Measurements from ENCODE around the gene CANX. TPM values are rescaled to one million over a fixed set of nuclear protein-coding genes. Genes with fewer than 3 reads are reported as not detected.

CANX gene
- total RNA-seq, 4 donors from 2014 or later: 185 to 282 (median 240) TPM

DNA sequence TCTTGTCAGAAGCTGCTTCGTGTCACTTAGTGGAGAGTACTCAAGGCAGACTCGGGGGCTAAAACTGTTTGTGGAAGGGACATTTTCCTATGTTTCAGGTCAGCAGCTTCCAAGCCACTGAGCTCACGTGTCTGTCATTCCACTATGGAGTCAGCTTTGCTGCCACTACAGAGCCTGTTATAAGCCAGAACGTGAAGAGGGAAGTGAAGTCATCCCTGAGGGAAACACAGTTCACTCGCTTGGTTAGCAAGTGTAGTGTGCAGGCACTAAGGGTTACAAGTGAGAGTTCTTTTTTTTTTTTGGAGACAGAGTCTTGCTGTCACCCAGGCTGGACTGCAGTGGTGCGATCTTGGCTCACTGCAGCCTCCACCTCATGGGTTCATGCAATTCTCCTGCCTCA lies 70.5 kb downstream of the CANX start:
- DNase-seq (ENCODE audit: low spot score in 2 of 2): no peak
- Histone ChIP-seq H3K27ac (no peak overlapping the region), H3K4me3 (no peak overlapping the region), H3K4me1 (peaks cover 28% of the 10 kb centered on the region), H3K9me3 (no peaks in the 10 kb centered on the region), H3K36me3 (peaks cover 73% of the 10 kb centered on the region), H3K27me3 (no peaks in the 10 kb centered on the region)
- 92% methylated on average over 5 of the region's 6 CpGs for WGBS
- TF ChIP-seq POLR2AphosphoS5 (IDR thresholded peaks at IDR 0.05) (no peak), POLR2A (IDR thresholded peaks at IDR 0.05) (no peak), EP300 (IDR thresholded peaks at IDR 0.05) (no peak)
- TF ChIP-seq, protein P1, sequence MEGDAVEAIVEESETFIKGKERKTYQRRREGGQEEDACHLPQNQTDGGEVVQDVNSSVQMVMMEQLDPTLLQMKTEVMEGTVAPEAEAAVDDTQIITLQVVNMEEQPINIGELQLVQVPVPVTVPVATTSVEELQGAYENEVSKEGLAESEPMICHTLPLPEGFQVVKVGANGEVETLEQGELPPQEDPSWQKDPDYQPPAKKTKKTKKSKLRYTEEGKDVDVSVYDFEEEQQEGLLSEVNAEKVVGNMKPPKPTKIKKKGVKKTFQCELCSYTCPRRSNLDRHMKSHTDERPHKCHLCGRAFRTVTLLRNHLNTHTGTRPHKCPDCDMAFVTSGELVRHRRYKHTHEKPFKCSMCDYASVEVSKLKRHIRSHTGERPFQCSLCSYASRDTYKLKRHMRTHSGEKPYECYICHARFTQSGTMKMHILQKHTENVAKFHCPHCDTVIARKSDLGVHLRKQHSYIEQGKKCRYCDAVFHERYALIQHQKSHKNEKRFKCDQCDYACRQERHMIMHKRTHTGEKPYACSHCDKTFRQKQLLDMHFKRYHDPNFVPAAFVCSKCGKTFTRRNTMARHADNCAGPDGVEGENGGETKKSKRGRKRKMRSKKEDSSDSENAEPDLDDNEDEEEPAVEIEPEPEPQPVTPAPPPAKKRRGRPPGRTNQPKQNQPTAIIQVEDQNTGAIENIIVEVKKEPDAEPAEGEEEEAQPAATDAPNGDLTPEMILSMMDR (IDR thresholded peaks at IDR 0.05): no peak

GRCh38 chr5:179769796-179770195 lies 71.0 kb downstream of the CANX start:
- Histone ChIP-seq H3K27ac (no peak overlapping the region), H3K27me3 (no peaks in the 10 kb centered on the region)
- DNase-seq (ENCODE audit: low spot score in 2 of 2): no peak

DNA sequence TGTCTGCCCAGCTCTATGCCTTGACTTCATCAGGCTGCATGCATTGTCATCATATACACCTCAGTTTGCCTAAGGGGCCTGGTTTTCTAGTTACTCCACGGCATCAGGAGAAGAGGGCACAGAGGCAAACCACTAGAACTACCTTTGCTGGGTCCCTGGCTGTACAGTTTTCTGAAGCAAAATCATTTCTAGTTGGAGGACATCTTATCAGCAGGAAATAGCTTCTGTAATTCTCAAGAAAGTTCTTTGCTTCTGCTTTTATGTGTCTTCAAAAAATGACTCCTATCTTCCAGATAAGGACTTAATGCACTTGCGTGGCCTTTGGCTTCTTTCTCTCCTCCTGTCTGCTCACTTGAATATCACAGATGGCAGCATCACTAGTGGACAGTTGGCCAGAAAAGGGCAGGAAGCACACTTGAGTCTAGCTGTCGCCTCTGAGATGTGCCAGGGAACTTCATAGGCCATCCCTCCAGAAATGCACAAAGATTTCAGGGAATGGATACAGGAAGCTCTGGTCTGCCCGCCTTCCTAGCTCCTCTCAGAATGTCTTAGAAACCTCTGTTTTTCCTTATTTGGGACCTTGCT lies 72.6 kb downstream of the CANX start:
- Histone ChIP-seq H3K36me3 (peaks cover 82% of the 10 kb centered on the region), H3K4me3 (no peak overlapping the region), H3K9me3 (no peaks in the 10 kb centered on the region), H3K4me1 (peaks cover 8% of the 10 kb centered on the region), H3K27ac (no peak overlapping the region), H3K27me3 (no peaks in the 10 kb centered on the region)
- no peak for DNase-seq (ENCODE audit: low spot score in 2 of 2)
- TF ChIP-seq, protein P1 (IDR thresholded peaks at IDR 0.05): no peak
- TF ChIP-seq EP300 (IDR thresholded peaks at IDR 0.05) (no peak), POLR2A (IDR thresholded peaks at IDR 0.05) (no peak), POLR2AphosphoS5 (IDR thresholded peaks at IDR 0.05) (no peak)
- 86% methylated on average over 4 of the region's 4 CpGs for WGBS

More at GRCh38 chr5:179769796-179770195, 71.0 kb downstream of the CANX start:
- Histone ChIP-seq H3K9me3 (no peaks in the 10 kb centered on the region), H3K4me3 (no peak overlapping the region), H3K36me3 (peaks cover 78% of the 10 kb centered on the region), H3K4me1 (peaks cover 23% of the 10 kb centered on the region)
- TF ChIP-seq POLR2AphosphoS5 (IDR thresholded peaks at IDR 0.05) (no peak), POLR2A (IDR thresholded peaks at IDR 0.05) (no peak)
- 95% methylated on average over 5 of the region's 5 CpGs for WGBS

GRCh38 chr5:179772351-179772750 lies 73.6 kb downstream of the CANX start:
- Histone ChIP-seq H3K36me3 (peaks cover 83% of the 10 kb centered on the region), H3K4me3 (no peak overlapping the region), H3K9me3 (no peaks in the 10 kb centered on the region), H3K27me3 (no peaks in the 10 kb centered on the region), H3K27ac (no peak overlapping the region), H3K4me1 (peaks cover 3% of the 10 kb centered on the region)
- DNase-seq (ENCODE audit: low spot score in 2 of 2): no peak
- WGBS: 89% methylated on average over 6 of the region's 6 CpGs
- TF ChIP-seq EP300 (IDR thresholded peaks at IDR 0.05) (no peak), POLR2AphosphoS5 (IDR thresholded peaks at IDR 0.05) (no peak), POLR2A (IDR thresholded peaks at IDR 0.05) (no peak)
- TF ChIP-seq, protein P1 (IDR thresholded peaks at IDR 0.05): no peak

- H3K4me3 ChIP-seq: no peak overlapping the region
- H3K27me3 ChIP-seq: no peaks in the 10 kb centered on the region
- no peaks in the 10 kb centered on the region for H3K9me3 ChIP-seq
- TF ChIP-seq, protein P1 (IDR thresholded peaks at IDR 0.05): no peak
- TF ChIP-seq EP300 (IDR thresholded peaks at IDR 0.05): no peak
- no peak for TF ChIP-seq POLR2AphosphoS5 (IDR thresholded peaks at IDR 0.05)
- no peak for TF ChIP-seq POLR2A (IDR thresholded peaks at IDR 0.05)
- no peak for DNase-seq (ENCODE audit: low spot score in 2 of 2)
- WGBS: 99% methylated on average over 9 of the region's 9 CpGs
- H3K4me1 ChIP-seq: peaks cover 3% of the 10 kb centered on the region
- H3K27ac ChIP-seq: no peak overlapping the region
- peaks cover 84% of the 10 kb centered on the region for H3K36me3 ChIP-seq
Observed at GRCh38 chr5:179773686-179774040, 74.9 kb downstream of the CANX start.

GRCh38 chr5:179774442-179774841 lies 75.7 kb downstream of the CANX start:
- TF ChIP-seq POLR2A (IDR thresholded peaks at IDR 0.05): no peak
- no peak for TF ChIP-seq EP300 (IDR thresholded peaks at IDR 0.05)
- TF ChIP-seq, protein P1 (IDR thresholded peaks at IDR 0.05): no peak
- TF ChIP-seq POLR2AphosphoS5 (IDR thresholded peaks at IDR 0.05): no peak
- no peaks in the 10 kb centered on the region for H3K27me3 ChIP-seq
- no peak overlapping the region for H3K4me3 ChIP-seq
- no peak overlapping the region for H3K27ac ChIP-seq
- H3K36me3 ChIP-seq: peaks cover 81% of the 10 kb centered on the region
- H3K4me1 ChIP-seq: peaks cover 3% of the 10 kb centered on the region
- no peak for DNase-seq (ENCODE audit: low spot score in 2 of 2)
- no peaks in the 10 kb centered on the region for H3K9me3 ChIP-seq
- 100% methylated on average over 4 of the region's 12 CpGs for WGBS

Data from suprapubic skin (tissue), 4 donors.